GM18870 (cell line): ENCODE measurements around the gene XNDC1N.

Experiments
- ATAC-seq: cut with Tn5 transposase; IDR thresholded peaks from one replicate; pipeline ENCODE4 v1.9.1; 2021; ENCODE audit warnings: moderate library complexity; ENCODE audit not compliant: unreplicated experiment

The XNDC1N gene

GRCh38 chr11:71927820-71928736, at the start of gene XNDC1N:
TSS of gene XNDC1N (minus strand) at chr11:71928594. CDS start at chr11:71923353, 5,241 bp downstream.
- peak; percentile 57 for ATAC-seq

GRCh38 chr11:71977743-71978418, 49.5 kb upstream of the XNDC1N start:
- no peak for ATAC-seq

- ATAC-seq, result no peak
Observed at GRCh38 chr11:71977090-71977489, 48.7 kb upstream of the XNDC1N start.

GRCh38 chr11:71976551-71976950, 48.2 kb upstream of the XNDC1N start:
- ATAC-seq, result no peak

- no peak for ATAC-seq
Observed at GRCh38 chr11:71971680-71972079, 43.3 kb upstream of the XNDC1N start.

GRCh38 chr11:71964641-71965040, 36.2 kb upstream of the XNDC1N start:
- ATAC-seq, result no peak

GRCh38 chr11:71963468-71963867, 35.1 kb upstream of the XNDC1N start:
- no peak for ATAC-seq

GRCh38 chr11:71962428-71963038, 34.1 kb upstream of the XNDC1N start:
- peak; percentile 73 for ATAC-seq

GRCh38 chr11:71955898-71956456, 27.6 kb upstream of the XNDC1N start:
- no peak for ATAC-seq

- ATAC-seq, result no peak
Observed at GRCh38 chr11:71951741-71952310, 23.4 kb upstream of the XNDC1N start.

- ATAC-seq, result no peak
Observed at GRCh38 chr11:71949034-71949433, 20.6 kb upstream of the XNDC1N start.

- ATAC-seq, result no peak
Observed at GRCh38 chr11:71948314-71949027, 20.1 kb upstream of the XNDC1N start.

- ATAC-seq, result no peak
Observed at GRCh38 chr11:71947498-71947897, 19.1 kb upstream of the XNDC1N start.

GRCh38 chr11:71946144-71946571, 17.8 kb upstream of the XNDC1N start:
- no peak for ATAC-seq

- no peak for ATAC-seq
Observed at GRCh38 chr11:71940561-71941219, 12.3 kb upstream of the XNDC1N start.

GRCh38 chr11:71937826-71938225, 9.4 kb upstream of the XNDC1N start:
- no peak for ATAC-seq

GRCh38 chr11:71936825-71937224, 8.4 kb upstream of the XNDC1N start:
- ATAC-seq, result no peak

GRCh38 chr11:71935338-71935925, 7.0 kb upstream of the XNDC1N start:
- ATAC-seq, result no peak

GRCh38 chr11:71934213-71934612, 5.8 kb upstream of the XNDC1N start:
- ATAC-seq, result no peak
